Astrocyte (in vitro differentiated cells and primary cell): Measurements from ENCODE around the gene C1S. TPM values are rescaled to one million over a fixed set of nuclear protein-coding genes. Genes with fewer than 3 reads are reported as not detected.

ENCODE experiments used
- DNase-seq: peaks from one replicate; pipeline ENCODE4 v3.0.0-alpha.2; 2010; ENCODE audit warnings: low read depth
- FAIRE-seq: peaks from 2 replicates; lab custom pipeline; 2011; peaks lifted over from hg19 to GRCh38; lab: Jason Lieb, UNC
- H2AFZ ChIP-seq: 2 replicates; pipeline ENCODE4 v1.6.0; 2012; ENCODE audit warnings: low read depth, low read length, inconsistent platforms
- H3K27ac ChIP-seq: 2 replicates; pipeline ENCODE4 v1.5.1; 2011; ENCODE audit warnings: low read depth, low read length, inconsistent platforms
- H3K27me3 ChIP-seq: 2 replicates; pipeline ENCODE4 v1.6.0; 2011; ENCODE audit warnings: low read length, inconsistent platforms; ENCODE audit not compliant: insufficient read depth
- H3K36me3 ChIP-seq: 2 replicates; pipeline ENCODE4 v1.5.1; 2011; ENCODE audit warnings: low read length, inconsistent platforms; ENCODE audit not compliant: insufficient read depth
- H3K4me1 ChIP-seq: 2 replicates; pipeline ENCODE4 v1.5.1; 2011; ENCODE audit warnings: low read length, inconsistent platforms; ENCODE audit not compliant: insufficient read depth
- H3K4me2 ChIP-seq: 2 replicates; pipeline ENCODE4 v1.6.0; 2012; ENCODE audit warnings: low read length, inconsistent platforms
- H3K4me3 ChIP-seq: 2 replicates; pipeline ENCODE4 v1.5.1; 2011; ENCODE audit warnings: low read depth, mild to moderate bottlenecking, low read length, inconsistent platforms; ENCODE audit not compliant: insufficient read depth
- H3K79me2 ChIP-seq: 2 replicates; pipeline ENCODE4 v1.6.0; 2012; ENCODE audit warnings: mild to moderate bottlenecking, low read length, inconsistent platforms; ENCODE audit not compliant: insufficient read depth
- H3K9ac ChIP-seq: 2 replicates; pipeline ENCODE4 v1.6.0; 2012; ENCODE audit warnings: mild to moderate bottlenecking, low read length, inconsistent platforms
- H3K9me3 ChIP-seq: 2 replicates; pipeline ENCODE4 v1.5.1; 2012; ENCODE audit warnings: low read depth, mild to moderate bottlenecking, low read length, inconsistent platforms; ENCODE audit not compliant: insufficient read depth
- H4K20me1 ChIP-seq: 2 replicates; pipeline ENCODE4 v1.6.0; 2012; ENCODE audit warnings: low read length, inconsistent platforms; ENCODE audit not compliant: insufficient read depth
- H3K27ac Mint-ChIP-seq: one replicate; pipeline ENCODE4 v1.8.0; 2021; ENCODE audit warnings: mild to moderate bottlenecking, mixed read lengths; ENCODE audit not compliant: unreplicated experiment
- H3K27me3 Mint-ChIP-seq: one replicate; pipeline ENCODE4 v1.8.0; 2021; ENCODE audit warnings: low read depth, mixed read lengths; ENCODE audit not compliant: unreplicated experiment
- H3K36me3 Mint-ChIP-seq: one replicate; pipeline ENCODE4 v1.8.0; 2021; ENCODE audit warnings: low read depth, mixed read lengths; ENCODE audit not compliant: unreplicated experiment
- H3K4me1 Mint-ChIP-seq: one replicate; pipeline ENCODE4 v1.8.0; 2021; ENCODE audit warnings: low read depth, mixed read lengths; ENCODE audit not compliant: unreplicated experiment
- H3K4me3 Mint-ChIP-seq: one replicate; pipeline ENCODE4 v1.8.0; 2021; ENCODE audit warnings: mild to moderate bottlenecking, moderate library complexity, mixed read lengths; ENCODE audit not compliant: unreplicated experiment
- H3K9me3 Mint-ChIP-seq: one replicate; pipeline ENCODE4 v1.8.0; 2021; ENCODE audit warnings: mild to moderate bottlenecking, mixed read lengths; ENCODE audit not compliant: unreplicated experiment
- EZH2 ChIP-seq: IDR thresholded peaks from 2 replicates; pipeline ENCODE4 v1.6.1; 2012; ENCODE audit warnings: mild to moderate bottlenecking, low read length, inconsistent platforms; ENCODE audit not compliant: insufficient read depth
- total RNA-seq: library from RNA; stranded (reverse); gene quantifications from 2 replicates; pipeline ENCODE4 v1.2.1, GENCODE V29; 2021
- TF ChIP-seq, protein P1 (sequence below): IDR thresholded peaks from 2 replicates; pipeline ENCODE4 v1.5.1; 2011; ENCODE audit warnings: low read depth, mild to moderate bottlenecking, inconsistent platforms, low read length, moderate library complexity; ENCODE audit not compliant: insufficient read depth

The C1S gene
- total RNA-seq, 1 donor from 2014 or later, result 5.2 TPM

DNA sequence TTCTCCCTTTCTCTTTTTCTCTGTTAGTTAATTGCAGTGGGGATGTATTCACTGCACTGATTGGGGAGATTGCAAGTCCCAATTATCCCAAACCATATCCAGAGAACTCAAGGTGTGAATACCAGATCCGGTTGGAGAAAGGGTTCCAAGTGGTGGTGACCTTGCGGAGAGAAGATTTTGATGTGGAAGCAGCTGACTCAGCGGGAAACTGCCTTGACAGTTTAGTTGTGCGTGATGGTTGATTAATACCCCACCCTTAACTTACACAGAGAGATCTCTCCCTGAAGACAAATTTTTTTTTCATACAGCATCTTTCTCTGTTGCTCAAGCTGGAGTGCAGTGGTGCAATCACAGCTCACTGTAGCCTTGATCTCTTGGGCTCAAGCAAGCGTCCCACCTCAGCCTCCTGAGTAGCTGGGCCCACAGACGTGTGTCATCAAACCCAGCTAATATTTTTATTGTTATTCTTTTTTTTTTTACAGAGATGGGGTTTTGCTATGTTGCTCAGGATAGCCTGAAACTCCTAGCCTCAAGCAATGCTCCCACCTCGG is 4.6 kb downstream of the C1S start:
- Histone ChIP-seq H3K4me1 (peaks cover 5% of the 10 kb centered on the region), H3K27ac (no peak overlapping the region), H3K36me3 (no peaks in the 10 kb centered on the region), H2AFZ (no peak overlapping the region), H3K9ac (no peak overlapping the region), H3K4me2 (no peak overlapping the region), H3K79me2 (no peaks in the 10 kb centered on the region), H3K9me3 (no peaks in the 10 kb centered on the region), H4K20me1 (no peaks in the 10 kb centered on the region), H3K27me3 (peaks cover 18% of the 10 kb centered on the region), H3K4me3 (no peak overlapping the region)
- Mint-ChIP-seq H3K27me3 (peaks cover 49% of the 10 kb centered on the region), H3K9me3 (peaks cover 2% of the 10 kb centered on the region), H3K4me1 (peaks cover 14% of the 10 kb centered on the region), H3K36me3 (peaks cover 3% of the 10 kb centered on the region), H3K4me3 (no peak overlapping the region), H3K27ac (no peak overlapping the region)
- DNase-seq, result no peak
- no peak for FAIRE-seq
- TF ChIP-seq, protein P1, sequence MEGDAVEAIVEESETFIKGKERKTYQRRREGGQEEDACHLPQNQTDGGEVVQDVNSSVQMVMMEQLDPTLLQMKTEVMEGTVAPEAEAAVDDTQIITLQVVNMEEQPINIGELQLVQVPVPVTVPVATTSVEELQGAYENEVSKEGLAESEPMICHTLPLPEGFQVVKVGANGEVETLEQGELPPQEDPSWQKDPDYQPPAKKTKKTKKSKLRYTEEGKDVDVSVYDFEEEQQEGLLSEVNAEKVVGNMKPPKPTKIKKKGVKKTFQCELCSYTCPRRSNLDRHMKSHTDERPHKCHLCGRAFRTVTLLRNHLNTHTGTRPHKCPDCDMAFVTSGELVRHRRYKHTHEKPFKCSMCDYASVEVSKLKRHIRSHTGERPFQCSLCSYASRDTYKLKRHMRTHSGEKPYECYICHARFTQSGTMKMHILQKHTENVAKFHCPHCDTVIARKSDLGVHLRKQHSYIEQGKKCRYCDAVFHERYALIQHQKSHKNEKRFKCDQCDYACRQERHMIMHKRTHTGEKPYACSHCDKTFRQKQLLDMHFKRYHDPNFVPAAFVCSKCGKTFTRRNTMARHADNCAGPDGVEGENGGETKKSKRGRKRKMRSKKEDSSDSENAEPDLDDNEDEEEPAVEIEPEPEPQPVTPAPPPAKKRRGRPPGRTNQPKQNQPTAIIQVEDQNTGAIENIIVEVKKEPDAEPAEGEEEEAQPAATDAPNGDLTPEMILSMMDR, result no peak
- TF ChIP-seq EZH2, result no peak

GRCh38 chr12:7066596-7066995 is 6.1 kb downstream of the C1S start:
- FAIRE-seq, result no peak
- Mint-ChIP-seq H3K4me1 (peaks cover 8% of the 10 kb centered on the region), H3K27me3 (peaks cover 44% of the 10 kb centered on the region)

GRCh38 chr12:7067096-7067495 is 6.6 kb downstream of the C1S start:
- Histone ChIP-seq H3K4me3 (no peak overlapping the region), H3K36me3 (no peaks in the 10 kb centered on the region), H3K79me2 (no peaks in the 10 kb centered on the region), H3K27ac (no peak overlapping the region), H2AFZ (no peak overlapping the region), H3K9me3 (no peaks in the 10 kb centered on the region), H3K4me1 (no peaks in the 10 kb centered on the region), H3K9ac (no peak overlapping the region), H3K4me2 (no peak overlapping the region), H4K20me1 (no peaks in the 10 kb centered on the region), H3K27me3 (peaks cover 18% of the 10 kb centered on the region)
- peaks cover 5% of the 10 kb centered on the region for H3K36me3 Mint-ChIP-seq
- FAIRE-seq (no peak), DNase-seq (no peak)
- peaks cover 8% of the 10 kb centered on the region for H3K4me1 Mint-ChIP-seq
- TF ChIP-seq, protein P1, result no peak
- TF ChIP-seq EZH2, result no peak
- peaks cover 44% of the 10 kb centered on the region for H3K27me3 Mint-ChIP-seq
- peaks cover 11% of the 10 kb centered on the region for H3K9me3 Mint-ChIP-seq
- no peak overlapping the region for H3K4me3 Mint-ChIP-seq
- no peak overlapping the region for H3K27ac Mint-ChIP-seq

More at GRCh38 chr12:7066596-7066995, 6.1 kb downstream of the C1S start:
- Mint-ChIP-seq H3K4me3 (no peak overlapping the region), H3K27ac (no peak overlapping the region), H3K36me3 (peaks cover 3% of the 10 kb centered on the region), H3K9me3 (peaks cover 7% of the 10 kb centered on the region)
- Histone ChIP-seq H3K27ac (no peak overlapping the region), H2AFZ (no peak overlapping the region), H3K79me2 (no peaks in the 10 kb centered on the region), H3K36me3 (no peaks in the 10 kb centered on the region), H3K9ac (no peak overlapping the region), H3K9me3 (no peaks in the 10 kb centered on the region), H3K27me3 (peaks cover 18% of the 10 kb centered on the region), H3K4me2 (no peak overlapping the region), H3K4me3 (no peak overlapping the region), H3K4me1 (no peaks in the 10 kb centered on the region), H4K20me1 (no peaks in the 10 kb centered on the region)
- TF ChIP-seq EZH2, result no peak
- TF ChIP-seq, protein P1, result no peak
- no peak for DNase-seq
